22Rv1 (cell line): ENCODE results near the gene BRME1.

ENCODE experiments used
- CTCF ChIP-seq: fragments of 450-650 bp; IDR thresholded peaks from 2 replicates; pipeline ENCODE4 v1.5.1; 2017; ENCODE audit warnings: mild to moderate bottlenecking
- ZFX ChIP-seq: fragments of 450-650 bp; IDR thresholded peaks from 2 replicates; pipeline ENCODE4 v1.6.1; 2017; ENCODE audit warnings: antibody characterized with exemption, borderline replicate concordance

- TF ChIP-seq CTCF (no peak), ZFX (no peak)
These were observed 23.1 kb downstream of the BRME1 start for GRCh38 chr19:13882836-13883235.
